IMR-90 (cell line): ENCODE measurements around the gene EIF4E1B. TPM values are rescaled to one million over a fixed set of nuclear protein-coding genes. Genes with fewer than 3 reads are reported as not detected.

ENCODE experiments used
- MAFK ChIP-seq: IDR thresholded peaks from 2 replicates; pipeline ENCODE4 v1.6.1; 2012; ENCODE audit warnings: low read depth, low read length, improper control_type of control experiment
- MAZ ChIP-seq: IDR thresholded peaks from 2 replicates; pipeline ENCODE4 v1.6.1; 2012; ENCODE audit warnings: low read depth, mild to moderate bottlenecking, low read length, improper control_type of control experiment, moderate library complexity, borderline replicate concordance
- RAD21 ChIP-seq: IDR thresholded peaks from 2 replicates; pipeline ENCODE4 v1.6.1; 2012; ENCODE audit warnings: low read length, improper control_type of control experiment
- SMC3 ChIP-seq: fragments of 150-350 bp; IDR thresholded peaks from 2 replicates; pipeline ENCODE4 v1.6.1; 2016; ENCODE audit warnings: low read depth, mild to moderate bottlenecking, antibody characterized with exemption, low read length, moderate library complexity
- polyA plus RNA-seq, 3 experiments: library from polyadenylated mRNA; depleted of rRNA; stranded (reverse); fragments of >200 nt; gene quantifications; 2 replicates each; pipeline ENCODE4 v1.2.3, GENCODE V29; 2012; ENCODE audit warnings: low replicate concordance in 1 of 3
- total RNA-seq: library from RNA; depleted of rRNA; stranded (reverse); fragments of >200 nt; gene quantifications from 2 replicates; pipeline ENCODE4 v1.2.3, GENCODE V29; 2012
- TF ChIP-seq, protein P1 (sequence below): conservative IDR thresholded peaks from 2 replicates; pipeline ENCODE4 v1.5.1; 2012; ENCODE audit warnings: mild to moderate bottlenecking, low read depth, low read length, improper control_type of control experiment

The EIF4E1B gene
- total and polyA plus RNA-seq, 2 of the 4 experiments (the other 2 are of a cell fraction): not detected

DNA sequence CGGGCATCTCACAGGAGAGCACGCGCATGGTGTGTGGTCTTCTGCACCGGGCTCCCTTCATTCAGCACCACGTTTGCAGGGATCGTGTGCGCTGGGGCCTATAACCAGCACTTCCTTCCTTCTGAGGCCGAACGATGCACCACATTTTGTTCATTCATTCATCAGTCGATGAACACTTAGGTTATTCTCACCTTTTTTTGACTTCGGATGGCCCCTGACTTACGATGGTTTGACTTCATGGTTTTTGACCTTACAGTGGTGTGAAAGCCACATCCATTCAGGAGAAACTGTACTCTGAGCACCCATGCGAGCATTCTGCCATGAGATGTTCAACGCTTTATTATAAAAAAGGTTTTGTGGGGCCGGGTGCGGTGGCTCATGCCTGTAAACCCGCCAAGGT lies 44.3 kb downstream of the EIF4E1B start (continued):
- TF ChIP-seq MAFK: no peak
- no peak for TF ChIP-seq MAZ
- TF ChIP-seq, protein P1, sequence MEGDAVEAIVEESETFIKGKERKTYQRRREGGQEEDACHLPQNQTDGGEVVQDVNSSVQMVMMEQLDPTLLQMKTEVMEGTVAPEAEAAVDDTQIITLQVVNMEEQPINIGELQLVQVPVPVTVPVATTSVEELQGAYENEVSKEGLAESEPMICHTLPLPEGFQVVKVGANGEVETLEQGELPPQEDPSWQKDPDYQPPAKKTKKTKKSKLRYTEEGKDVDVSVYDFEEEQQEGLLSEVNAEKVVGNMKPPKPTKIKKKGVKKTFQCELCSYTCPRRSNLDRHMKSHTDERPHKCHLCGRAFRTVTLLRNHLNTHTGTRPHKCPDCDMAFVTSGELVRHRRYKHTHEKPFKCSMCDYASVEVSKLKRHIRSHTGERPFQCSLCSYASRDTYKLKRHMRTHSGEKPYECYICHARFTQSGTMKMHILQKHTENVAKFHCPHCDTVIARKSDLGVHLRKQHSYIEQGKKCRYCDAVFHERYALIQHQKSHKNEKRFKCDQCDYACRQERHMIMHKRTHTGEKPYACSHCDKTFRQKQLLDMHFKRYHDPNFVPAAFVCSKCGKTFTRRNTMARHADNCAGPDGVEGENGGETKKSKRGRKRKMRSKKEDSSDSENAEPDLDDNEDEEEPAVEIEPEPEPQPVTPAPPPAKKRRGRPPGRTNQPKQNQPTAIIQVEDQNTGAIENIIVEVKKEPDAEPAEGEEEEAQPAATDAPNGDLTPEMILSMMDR: no peak
- no peak for TF ChIP-seq RAD21
- no peak for TF ChIP-seq SMC3
